ENCODE measurements around the gene C5. TPM values are rescaled to one million over a fixed set of nuclear protein-coding genes. Genes with fewer than 3 reads are reported as not detected.
"Not testable (repeated sequence)": the region's sequence is repeated elsewhere in the genome, so short reads cannot be mapped to it uniquely, and the experiment has no call there.

C5 gene
- total RNA-seq, 4 donors from 2014 or later: 0.20 to 3.4 (median 1.9) TPM

- Histone ChIP-seq H3K4me3 (no peak overlapping the region), H3K36me3 (no peaks in the 10 kb centered on the region), H3K4me1 (no peaks in the 10 kb centered on the region), H3K9me3 (no peaks in the 10 kb centered on the region), H3K27me3 (no peaks in the 10 kb centered on the region), H3K27ac (no peak overlapping the region)
- no peak for DNase-seq
- 0% methylated on average over 1 of the region's 1 CpG; no CpG with 5 or more reads in 1 of the 2 donors for WGBS, 2 donors (ENCODE audit: low coverage in 1 of 2)
- in situ Hi-C loops (cut with MboI; ENCODE audit: low pct_ligation_motif_present in 1 of 4, low pct_unique_long_range_greater_than_20kb in 1 of 4, low sequenced_read_pairs in 3 of 4) (no loop called here), intact Hi-C loops (cut with DNase I; ENCODE audit: low total_unique reads) (no loop called here)
- TF ChIP-seq EP300 (IDR thresholded peaks at IDR 0.05; ENCODE audit: low read depth) (no peak), CTCF (IDR thresholded peaks at IDR 0.05) (no peak), POLR2A (IDR thresholded peaks at IDR 0.05) (no peak), POLR2AphosphoS5 (IDR thresholded peaks at IDR 0.05) (no peak)
Measured at GRCh38 chr9:120977321-120977720, 72.8 kb downstream of the C5 start.

- H3K9me3 ChIP-seq: no peaks in the 10 kb centered on the region
- no peaks in the 10 kb centered on the region for H3K36me3 ChIP-seq
- TF ChIP-seq POLR2A (IDR thresholded peaks at IDR 0.05): no peak
- TF ChIP-seq POLR2AphosphoS5 (IDR thresholded peaks at IDR 0.05): no peak
- TF ChIP-seq CTCF (IDR thresholded peaks at IDR 0.05): no peak
- TF ChIP-seq EP300 (IDR thresholded peaks at IDR 0.05; ENCODE audit: low read depth): no peak
- 67 to 71% methylated on average over 1 of the region's 1 CpG for WGBS, 2 donors (ENCODE audit: low coverage in 1 of 2)
- H3K4me3 ChIP-seq: no peak overlapping the region
- in situ Hi-C loops (cut with MboI; ENCODE audit: low pct_ligation_motif_present in 1 of 4, low pct_unique_long_range_greater_than_20kb in 1 of 4, low sequenced_read_pairs in 3 of 4) (no loop called here), intact Hi-C loops (cut with DNase I; ENCODE audit: low total_unique reads) (no loop called here)
- H3K27me3 ChIP-seq: no peaks in the 10 kb centered on the region
- no peaks in the 10 kb centered on the region for H3K4me1 ChIP-seq
- no peak for DNase-seq
- no peak overlapping the region for H3K27ac ChIP-seq
Measured at GRCh38 chr9:120974921-120975320, 75.2 kb downstream of the C5 start.

GRCh38 chr9:120974181-120974580 lies 75.9 kb downstream of the C5 start:
- Histone ChIP-seq H3K4me3 (no peak overlapping the region), H3K9me3 (no peaks in the 10 kb centered on the region), H3K36me3 (no peaks in the 10 kb centered on the region), H3K27ac (no peak overlapping the region), H3K4me1 (no peaks in the 10 kb centered on the region), H3K27me3 (no peaks in the 10 kb centered on the region)
- intact Hi-C loops (cut with DNase I; ENCODE audit: low total_unique reads) (no loop called here), in situ Hi-C loops (cut with MboI; ENCODE audit: low pct_ligation_motif_present in 1 of 4, low pct_unique_long_range_greater_than_20kb in 1 of 4, low sequenced_read_pairs in 3 of 4) (no loop called here)
- DNase-seq: no peak
- TF ChIP-seq EP300 (IDR thresholded peaks at IDR 0.05; ENCODE audit: low read depth) (no peak), CTCF (IDR thresholded peaks at IDR 0.05) (no peak), POLR2AphosphoS5 (IDR thresholded peaks at IDR 0.05) (no peak), POLR2A (IDR thresholded peaks at IDR 0.05) (no peak)
- 80 to 98% methylated on average over 1 to 2 of the region's 2 CpGs for WGBS, 2 donors (ENCODE audit: low coverage in 1 of 2)

- intact Hi-C loops (cut with DNase I; ENCODE audit: low total_unique reads): no loop called here
- no peak overlapping the region for H3K27ac ChIP-seq
- in situ Hi-C loops (cut with MboI; ENCODE audit: low pct_ligation_motif_present in 1 of 4, low pct_unique_long_range_greater_than_20kb in 1 of 4, low sequenced_read_pairs in 3 of 4): no loop called here
Measured at GRCh38 chr9:120971938-120972337, 78.1 kb downstream of the C5 start.

GRCh38 chr9:120971471-120971870 lies 78.6 kb downstream of the C5 start:
- H3K4me3 ChIP-seq; H3K27ac ChIP-seq; H3K36me3 ChIP-seq; H3K4me1 ChIP-seq; DNase-seq; H3K9me3 ChIP-seq; intact Hi-C loops (cut with DNase I; ENCODE audit: low total_unique reads); in situ Hi-C loops (cut with MboI; ENCODE audit: low pct_ligation_motif_present in 1 of 4, low pct_unique_long_range_greater_than_20kb in 1 of 4, low sequenced_read_pairs in 3 of 4); H3K27me3 ChIP-seq: not testable (repeated sequence)
- WGBS, 2 donors (ENCODE audit: low coverage in 1 of 2): 90 to 100% methylated on average over 1 to 9 of the region's 9 CpGs

More at GRCh38 chr9:120971938-120972337, 78.1 kb downstream of the C5 start:
- no peaks in the 10 kb centered on the region for H3K36me3 ChIP-seq
- no peaks in the 10 kb centered on the region for H3K9me3 ChIP-seq
- no peak for DNase-seq
- no peak overlapping the region for H3K4me3 ChIP-seq
- H3K27me3 ChIP-seq: no peaks in the 10 kb centered on the region
- no peaks in the 10 kb centered on the region for H3K4me1 ChIP-seq
- no peak for TF ChIP-seq POLR2AphosphoS5 (IDR thresholded peaks at IDR 0.05)
- no peak for TF ChIP-seq POLR2A (IDR thresholded peaks at IDR 0.05)
- no peak for TF ChIP-seq EP300 (IDR thresholded peaks at IDR 0.05; ENCODE audit: low read depth)
- TF ChIP-seq CTCF (IDR thresholded peaks at IDR 0.05): no peak

All from transverse colon (tissue), 4 donors.